ENCODE data around the gene SEMA4D. TPM values are rescaled to one million over a fixed set of nuclear protein-coding genes. Genes with fewer than 3 reads are reported as not detected.
A peak's percentile ranks its signal among the peaks of the same experiment; 100 is the strongest.

Gene SEMA4D
- polyA plus RNA-seq, 1 donor from 2014 or later: 34.0 TPM

GRCh38 chr9:89409466-89409865 lies 88.4 kb downstream of the SEMA4D start:
- peaks cover 13% of the 10 kb centered on the region for H3F3A ChIP-seq (ENCODE audit: insufficient read depth, low read length, poor library complexity, severe bottlenecking)

GRCh38 chr9:89408628-89409101 lies 89.2 kb downstream of the SEMA4D start:
- Histone ChIP-seq H3K4me2 (ENCODE audit: low read length) (no peak overlapping the region), H3K27ac (ENCODE audit: low read length) (peak overlapping the region; percentile 99), H4K20me1 (ENCODE audit: insufficient read depth) (no peaks in the 10 kb centered on the region), H3K79me2 (replicated peaks; ENCODE audit: insufficient read depth, low read length) (peaks cover 15% of the 10 kb centered on the region), H3K36me3 (ENCODE audit: insufficient read depth, low read length) (no peaks in the 10 kb centered on the region), H3K9me3 (ENCODE audit: low read length) (no peaks in the 10 kb centered on the region), H3K9ac (ENCODE audit: low read length) (peak overlapping the region; percentile 24), H3K4me3 (ENCODE audit: low read length) (no peak overlapping the region), H3K27me3 (ENCODE audit: insufficient read depth, low read depth, low read length) (no peaks in the 10 kb centered on the region), H2AFZ (ENCODE audit: low read depth, low read length) (no peak overlapping the region), H3F3A (ENCODE audit: insufficient read depth, low read length, poor library complexity, severe bottlenecking) (peaks cover 11% of the 10 kb centered on the region), H3K9me2 (ENCODE audit: insufficient read depth, low read length) (no peaks in the 10 kb centered on the region)
- TF ChIP-seq POLR2AphosphoS5 (IDR thresholded peaks at IDR 0.05) (no peak), EZH2 (IDR thresholded peaks at IDR 0.05; ENCODE audit: borderline replicate concordance, insufficient read depth, low read length, poor library complexity, severe bottlenecking) (no peak), REST (IDR thresholded peaks at IDR 0.05; ENCODE audit: borderline replicate concordance) (no peak), EP300 (conservative IDR thresholded peaks at IDR 0.05; ENCODE audit: poor library complexity, severe bottlenecking) (no peak), TAF1 (IDR thresholded peaks at IDR 0.05; ENCODE audit: low read depth) (no peak), RAD21 (conservative IDR thresholded peaks at IDR 0.05) (no peak), MXI1 (conservative IDR thresholded peaks at IDR 0.05; ENCODE audit: poor library complexity, severe bottlenecking) (no peak)

More at GRCh38 chr9:89409466-89409865, 88.4 kb downstream of the SEMA4D start:
- H3K27ac ChIP-seq (ENCODE audit: low read length): peak overlapping the region; percentile 99
- H4K20me1 ChIP-seq (ENCODE audit: insufficient read depth): no peaks in the 10 kb centered on the region
- no peaks in the 10 kb centered on the region for H3K9me3 ChIP-seq (ENCODE audit: low read length)
- no peak overlapping the region for H3K4me2 ChIP-seq (ENCODE audit: low read length)
- no peaks in the 10 kb centered on the region for H3K36me3 ChIP-seq (ENCODE audit: insufficient read depth, low read length)
- TF ChIP-seq SMC3 (conservative IDR thresholded peaks at IDR 0.05; ENCODE audit: poor library complexity) (no peak), MXI1 (conservative IDR thresholded peaks at IDR 0.05; ENCODE audit: poor library complexity, severe bottlenecking) (no peak), EZH2 (IDR thresholded peaks at IDR 0.05; ENCODE audit: borderline replicate concordance, insufficient read depth, low read length, poor library complexity, severe bottlenecking) (no peak), RAD21 (conservative IDR thresholded peaks at IDR 0.05) (no peak), POLR2AphosphoS5 (IDR thresholded peaks at IDR 0.05) (no peak), TAF1 (IDR thresholded peaks at IDR 0.05; ENCODE audit: low read depth) (no peak), REST (IDR thresholded peaks at IDR 0.05; ENCODE audit: borderline replicate concordance) (no peak), EP300 (conservative IDR thresholded peaks at IDR 0.05; ENCODE audit: poor library complexity, severe bottlenecking) (no peak), CTCF (IDR thresholded peaks at IDR 0.05; ENCODE audit: poor library complexity, severe bottlenecking) (no peak)
- H3K27me3 ChIP-seq (ENCODE audit: insufficient read depth, low read depth, low read length): no peaks in the 10 kb centered on the region
- H3K9ac ChIP-seq (ENCODE audit: low read length): no peak overlapping the region
- peaks cover 15% of the 10 kb centered on the region for H3K79me2 ChIP-seq (replicated peaks; ENCODE audit: insufficient read depth, low read length)
- no peak overlapping the region for H2AFZ ChIP-seq (ENCODE audit: low read depth, low read length)
- H3K4me3 ChIP-seq (ENCODE audit: low read length): no peak overlapping the region
- H3K9me2 ChIP-seq (ENCODE audit: insufficient read depth, low read length): no peaks in the 10 kb centered on the region
